Lower lobe of right lung (tissue), 2 donors: ENCODE measurements around the gene TNFRSF8. TPM values are rescaled to one million over a fixed set of nuclear protein-coding genes. Genes with fewer than 3 reads are reported as not detected.

Experiments used
- ATAC-seq, 2 donors: fragments of 200-7000 bp; cut with Tn5 transposase; one replicate each; pipeline ENCODE4 v1.9.1; 2020 to 2022; ENCODE audit warnings: mild to moderate bottlenecking in 2 of 2, moderate library complexity in 2 of 2
- DNase-seq: peaks from one replicate; pipeline ENCODE4 v3.0.0-alpha.2; 2020
- H3K27ac ChIP-seq: fragments of 200-600 bp; one replicate; pipeline ENCODE4 v1.8.0; 2022
- H3K27me3 ChIP-seq: fragments of 200-600 bp; one replicate; pipeline ENCODE4 v1.8.0; 2022; ENCODE audit warnings: low read depth
- H3K36me3 ChIP-seq: fragments of 200-600 bp; one replicate; pipeline ENCODE4 v1.8.0; 2022; ENCODE audit warnings: mild to moderate bottlenecking
- H3K4me1 ChIP-seq: fragments of 200-600 bp; one replicate; pipeline ENCODE4 v1.8.0; 2022
- H3K4me3 ChIP-seq: fragments of 200-600 bp; one replicate; pipeline ENCODE4 v1.8.0; 2022; ENCODE audit warnings: mild to moderate bottlenecking
- H3K9me3 ChIP-seq: fragments of 200-600 bp; one replicate; pipeline ENCODE4 v1.8.0; 2022
- CTCF ChIP-seq: fragments of 200-600 bp; IDR thresholded peaks from one replicate; pipeline ENCODE4 v1.8.0; 2022; ENCODE audit warnings: antibody characterized with exemption, mild to moderate bottlenecking
- intact Hi-C: fragments of 100-400 bp; cut with DNase I; formaldehyde crosslinking; loops from one replicate; pipeline ENCODE4 v1.11.0; 2022
- total RNA-seq: library from RNA; stranded (reverse); fragmentation: NEBNext Ultra II Directional; extraction: Animal tissue kit (Norgen Biotek cat#: 25700); gene quantifications from one replicate; pipeline ENCODE4 v1.2.1, GENCODE V29; 2021
- donor health status: DM: no; HTN: yes; CAD: no; lungs with severe emphysema.

The TNFRSF8 gene
- total RNA-seq, 1 donor from 2014 or later: 2.7 TPM

- intact Hi-C loops: no loop called here
- Histone ChIP-seq H3K27me3 (peaks cover 20% of the 10 kb centered on the region), H3K4me3 (no peak overlapping the region), H3K36me3 (no peaks in the 10 kb centered on the region), H3K4me1 (peaks cover 7% of the 10 kb centered on the region), H3K9me3 (no peaks in the 10 kb centered on the region), H3K27ac (no peak overlapping the region)
- no peak for TF ChIP-seq CTCF
- ATAC-seq (no peak), DNase-seq (no peak)
Measured at GRCh38 chr1:12051361-12051760, 11.7 kb upstream of the TNFRSF8 start.

DNA sequence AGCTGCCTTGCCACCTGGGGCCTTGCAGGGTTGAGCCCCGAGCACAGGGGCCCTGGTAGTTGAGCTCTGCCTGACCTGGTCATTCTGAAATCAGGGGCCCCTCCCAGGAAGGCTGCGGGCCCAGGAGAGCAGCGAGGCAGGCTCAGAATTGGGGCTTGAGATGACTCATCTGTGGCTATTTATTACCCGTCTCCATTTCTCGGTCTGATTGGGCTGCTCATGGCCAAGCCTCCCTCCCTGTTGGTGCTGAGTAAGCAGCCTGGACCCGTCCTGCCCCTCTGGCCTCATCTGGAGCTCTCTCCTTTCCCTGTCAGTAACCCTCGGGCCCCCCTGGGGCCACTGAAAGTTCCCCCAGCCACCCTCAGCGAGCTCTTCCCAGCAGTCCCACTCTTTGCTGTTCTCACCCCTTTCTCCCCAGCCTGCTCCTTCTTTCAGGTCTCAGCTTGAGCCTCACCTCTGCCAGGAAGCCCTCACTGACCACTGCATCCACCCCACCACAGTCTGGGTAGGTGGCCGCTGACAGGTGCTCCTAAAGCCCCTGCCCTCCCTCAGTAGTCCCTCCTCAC lies 11.0 kb upstream of the TNFRSF8 start:
- ATAC-seq: peak; percentile 70 to 72
- no peak overlapping the region for H3K27ac ChIP-seq
- H3K36me3 ChIP-seq: no peaks in the 10 kb centered on the region

DNA sequence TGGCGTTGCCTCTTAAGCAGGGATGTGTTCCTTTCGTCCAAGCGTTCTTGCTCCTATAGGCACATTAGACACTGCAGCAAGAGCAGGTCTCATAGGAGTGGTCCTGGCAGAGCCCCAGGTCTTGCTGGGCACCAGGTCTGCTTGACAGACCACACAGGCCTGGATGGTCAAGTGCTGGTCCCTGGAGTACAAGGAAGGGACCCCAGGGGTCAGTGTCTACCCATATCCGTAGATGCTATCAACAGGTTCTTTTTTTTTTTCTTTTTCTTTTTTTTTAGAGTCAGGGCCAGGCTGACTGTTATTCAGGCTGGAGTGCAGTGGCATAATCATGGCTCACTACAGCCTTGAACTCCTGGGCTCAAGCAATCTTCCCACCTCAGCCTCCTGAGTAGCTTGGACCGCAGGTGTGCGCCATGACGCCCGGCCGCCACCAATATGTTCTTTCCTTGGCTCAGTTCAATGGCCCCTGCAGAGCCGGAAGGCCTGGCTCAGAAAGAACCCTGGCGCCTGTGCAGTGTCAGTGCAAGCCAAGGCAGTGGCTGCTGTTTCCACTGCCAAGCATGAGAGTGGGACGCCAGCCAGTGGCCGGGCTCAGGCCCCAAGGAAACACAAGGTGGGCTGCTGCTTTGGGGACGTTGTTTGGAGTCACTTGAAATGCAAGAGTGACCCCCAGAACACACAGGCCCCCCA lies 10.0 kb upstream of the TNFRSF8 start:
- intact Hi-C loops: no loop called here
- ATAC-seq: no peak
- H3K36me3 ChIP-seq: no peaks in the 10 kb centered on the region
- no peaks in the 10 kb centered on the region for H3K9me3 ChIP-seq
- no peak for TF ChIP-seq CTCF
- peaks cover 7% of the 10 kb centered on the region for H3K4me1 ChIP-seq
- H3K27ac ChIP-seq: no peak overlapping the region
- no peak overlapping the region for H3K4me3 ChIP-seq
- DNase-seq: no peak
- peaks cover 12% of the 10 kb centered on the region for H3K27me3 ChIP-seq

More for the DNA sequence above, 11.0 kb upstream of the TNFRSF8 start:
- no peak overlapping the region for H3K4me3 ChIP-seq
- peaks cover 7% of the 10 kb centered on the region for H3K4me1 ChIP-seq
- no peaks in the 10 kb centered on the region for H3K9me3 ChIP-seq
- no peak for DNase-seq
- intact Hi-C loops: no loop called here
- TF ChIP-seq CTCF: no peak
- H3K27me3 ChIP-seq: peaks cover 20% of the 10 kb centered on the region

DNA sequence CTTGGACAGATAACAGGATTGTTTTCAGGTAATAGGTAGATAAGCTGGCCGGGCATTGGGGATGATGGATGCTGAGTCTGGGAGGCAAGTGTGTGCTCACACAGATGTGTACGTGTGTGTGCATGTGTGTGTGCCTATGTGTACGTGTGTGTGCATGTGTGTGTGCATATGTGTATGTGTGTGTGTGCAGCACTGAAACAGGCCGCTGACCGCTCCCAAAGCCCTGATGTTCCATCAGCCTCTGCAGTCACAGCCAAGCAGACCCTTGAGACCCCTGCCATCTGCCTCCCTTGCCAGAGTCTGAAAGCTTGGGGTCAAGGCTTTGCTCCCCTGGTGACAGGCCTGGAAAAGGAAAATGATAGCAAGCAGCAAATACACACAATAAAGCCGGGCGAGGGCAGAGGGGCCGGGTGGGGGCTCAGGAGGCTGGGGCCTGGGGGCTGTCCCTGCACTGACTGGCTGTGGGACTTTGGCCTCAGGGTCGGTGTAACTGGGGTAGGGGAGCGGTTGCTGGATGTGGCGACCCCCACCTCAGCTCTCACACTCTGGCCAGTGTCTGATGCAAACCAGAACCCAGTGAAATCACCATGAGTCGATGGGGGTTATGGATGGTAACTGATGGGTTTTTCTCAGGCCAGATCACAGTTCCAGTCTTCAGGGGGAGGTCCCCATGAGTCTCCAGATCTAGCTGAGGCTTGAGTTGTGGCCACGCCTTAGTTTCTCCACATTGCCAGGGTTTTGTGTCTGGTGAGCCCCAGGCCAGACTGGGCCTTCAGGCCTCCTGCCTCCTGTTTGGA lies 9.2 kb upstream of the TNFRSF8 start:
- Histone ChIP-seq H3K9me3 (no peaks in the 10 kb centered on the region), H3K36me3 (no peaks in the 10 kb centered on the region), H3K27ac (no peak overlapping the region), H3K27me3 (peaks cover 5% of the 10 kb centered on the region), H3K4me3 (no peak overlapping the region), H3K4me1 (peaks cover 7% of the 10 kb centered on the region)
- ATAC-seq (no peak), DNase-seq (no peak)
- intact Hi-C loops: no loop called here
- TF ChIP-seq CTCF: no peak

DNA sequence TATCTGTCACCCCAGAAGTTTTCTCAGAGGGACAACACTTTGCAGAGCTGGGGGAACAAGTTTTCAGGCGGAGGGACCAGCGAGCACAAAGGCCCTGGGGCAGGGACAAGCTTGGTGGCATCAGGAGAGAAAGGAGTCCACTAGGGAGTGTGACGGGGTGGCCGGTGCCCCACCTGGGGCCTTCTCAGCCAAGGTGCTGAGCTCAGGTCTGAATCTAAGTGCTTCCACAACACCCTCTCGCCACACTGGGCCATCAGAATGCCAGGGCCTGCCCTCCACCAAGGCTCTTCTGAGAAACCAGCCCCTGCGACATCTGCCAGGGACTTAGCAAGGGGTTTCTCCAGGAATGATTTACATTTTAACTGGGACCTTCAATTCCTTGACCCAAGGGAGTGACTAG lies 7.8 kb upstream of the TNFRSF8 start:
- DNase-seq: no peak

More for the DNA sequence above, 7.8 kb upstream of the TNFRSF8 start:
- Histone ChIP-seq H3K9me3 (no peaks in the 10 kb centered on the region), H3K27ac (no peak overlapping the region), H3K4me3 (no peak overlapping the region), H3K27me3 (no peaks in the 10 kb centered on the region), H3K36me3 (no peaks in the 10 kb centered on the region), H3K4me1 (peaks cover 7% of the 10 kb centered on the region)
- no peak for TF ChIP-seq CTCF
- no peak for ATAC-seq
- intact Hi-C loops: no loop called here
